Stomach (tissue), 4 donors: Measurements from ENCODE around the gene ABCA13.

ENCODE experiments used
- CTCF ChIP-seq, 7 experiments: fragments of 450-650 bp in 4 of 7; fragments of 200-600 bp in 3 of 7; sonication (generic) in 3 of 7; IDR thresholded peaks; one replicate each; pipeline ENCODE4 v1.5.1; 2016 to 2019; ENCODE audit warnings: antibody characterized with exemption in 7 of 7, control low read depth in 2 of 7, mild to moderate bottlenecking in 1 of 7
- POLR2A ChIP-seq, 4 donors: fragments of 450-650 bp; IDR thresholded peaks; one replicate each; pipeline ENCODE4 v1.6.1; 2016; ENCODE audit warnings: antibody characterized with exemption in 4 of 4, control low read depth in 2 of 4, mild to moderate bottlenecking in 1 of 4, moderate library complexity in 1 of 4
- POLR2AphosphoS5 ChIP-seq, 3 donors: sonication (generic); formaldehyde crosslinking; IDR thresholded peaks; one replicate each; pipeline ENCODE4 v1.6.1; 2016; ENCODE audit warnings: antibody characterized with exemption in 3 of 3

GRCh38 chr7:48528646-48529045 lies 357.4 kb downstream of the ABCA13 start:
- TF ChIP-seq POLR2AphosphoS5 (IDR thresholded peaks at IDR 0.05) (no peak), CTCF (IDR thresholded peaks at IDR 0.05) (no peak), POLR2A (IDR thresholded peaks at IDR 0.05) (no peak)
